Right atrium auricular region (tissue), 2 donors: ENCODE measurements around the gene RUFY3. TPM values are rescaled to one million over a fixed set of nuclear protein-coding genes. Genes with fewer than 3 reads are reported as not detected.

Source experiments
- DNase-seq: peaks from one replicate; pipeline ENCODE4 v3.0.0-alpha.2; 2019; ENCODE audit warnings: low spot score
- H3K27ac ChIP-seq, 2 donors: fragments of 200-600 bp; sonication (generic); 1 replicate in 1 of 2; 2 replicates in 1 of 2; pipeline ENCODE4 v1.5.1; 2016 to 2019
- H3K27me3 ChIP-seq, 2 donors: fragments of 200-600 bp; sonication (generic); one replicate each; pipeline versions ENCODE4 v1.5.1 to v1.6.0; 2017 to 2019
- H3K36me3 ChIP-seq: fragments of 200-600 bp; sonication (generic); one replicate; pipeline ENCODE4 v1.5.1; 2016
- H3K4me1 ChIP-seq, 2 donors: fragments of 200-600 bp; sonication (generic); one replicate each; pipeline versions ENCODE4 v1.5.1 to v1.6.0; 2017 to 2019
- H3K4me3 ChIP-seq, 2 donors: fragments of 200-600 bp; sonication (generic); 1 replicate in 1 of 2; 2 replicates in 1 of 2; pipeline ENCODE4 v1.5.1; 2017 to 2019; ENCODE audit warnings: mild to moderate bottlenecking in 1 of 2, moderate library complexity in 1 of 2
- H3K9me3 ChIP-seq, 2 donors: fragments of 200-600 bp; sonication (generic); one replicate each; pipeline ENCODE4 v1.5.1; 2019
- total RNA-seq, 2 donors: library from RNA; depleted of rRNA; stranded (reverse); fragments of >200 nt; gene quantifications; one replicate each; pipeline ENCODE4 v1.1.0, GENCODE V29; 2016
- TF ChIP-seq, protein P1 (sequence below), 2 donors: fragments of 200-600 bp; sonication (generic); IDR thresholded peaks; one replicate each; pipeline ENCODE4 v1.5.1; 2019; ENCODE audit warnings: antibody characterized with exemption in 2 of 2

RUFY3 gene
- total RNA-seq, 2 donors from 2014 or later: 14.7 to 16.7 TPM

DNA sequence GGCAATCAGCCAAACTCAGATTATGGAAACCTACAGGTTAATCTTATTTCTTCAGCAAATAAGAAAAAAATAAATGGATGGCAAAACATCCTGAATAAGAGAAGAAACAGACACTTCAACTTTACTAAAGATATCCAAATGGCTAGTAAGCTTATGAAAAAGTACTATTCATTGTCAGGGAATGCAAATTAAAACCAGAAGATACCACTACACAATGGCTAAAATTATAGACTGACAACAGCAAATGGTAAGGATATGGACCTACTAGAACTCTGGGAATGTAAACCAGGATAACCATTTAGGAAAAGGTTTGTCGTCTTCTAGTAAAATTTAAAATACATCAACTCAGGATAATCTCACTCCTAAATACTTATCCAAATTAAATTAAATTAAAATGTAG lies 93.6 kb downstream of the RUFY3 start:
- Histone ChIP-seq H3K27ac (no peak overlapping the region), H3K4me1 (no peaks in the 10 kb centered on the region), H3K27me3 (no peaks in the 10 kb centered on the region), H3K9me3 (no peaks in the 10 kb centered on the region), H3K4me3 (no peak overlapping the region), H3K36me3 (peaks cover 18% of the 10 kb centered on the region)
- TF ChIP-seq, protein P1, sequence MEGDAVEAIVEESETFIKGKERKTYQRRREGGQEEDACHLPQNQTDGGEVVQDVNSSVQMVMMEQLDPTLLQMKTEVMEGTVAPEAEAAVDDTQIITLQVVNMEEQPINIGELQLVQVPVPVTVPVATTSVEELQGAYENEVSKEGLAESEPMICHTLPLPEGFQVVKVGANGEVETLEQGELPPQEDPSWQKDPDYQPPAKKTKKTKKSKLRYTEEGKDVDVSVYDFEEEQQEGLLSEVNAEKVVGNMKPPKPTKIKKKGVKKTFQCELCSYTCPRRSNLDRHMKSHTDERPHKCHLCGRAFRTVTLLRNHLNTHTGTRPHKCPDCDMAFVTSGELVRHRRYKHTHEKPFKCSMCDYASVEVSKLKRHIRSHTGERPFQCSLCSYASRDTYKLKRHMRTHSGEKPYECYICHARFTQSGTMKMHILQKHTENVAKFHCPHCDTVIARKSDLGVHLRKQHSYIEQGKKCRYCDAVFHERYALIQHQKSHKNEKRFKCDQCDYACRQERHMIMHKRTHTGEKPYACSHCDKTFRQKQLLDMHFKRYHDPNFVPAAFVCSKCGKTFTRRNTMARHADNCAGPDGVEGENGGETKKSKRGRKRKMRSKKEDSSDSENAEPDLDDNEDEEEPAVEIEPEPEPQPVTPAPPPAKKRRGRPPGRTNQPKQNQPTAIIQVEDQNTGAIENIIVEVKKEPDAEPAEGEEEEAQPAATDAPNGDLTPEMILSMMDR (IDR thresholded peaks at IDR 0.05): no peak
- no peak for DNase-seq

DNA sequence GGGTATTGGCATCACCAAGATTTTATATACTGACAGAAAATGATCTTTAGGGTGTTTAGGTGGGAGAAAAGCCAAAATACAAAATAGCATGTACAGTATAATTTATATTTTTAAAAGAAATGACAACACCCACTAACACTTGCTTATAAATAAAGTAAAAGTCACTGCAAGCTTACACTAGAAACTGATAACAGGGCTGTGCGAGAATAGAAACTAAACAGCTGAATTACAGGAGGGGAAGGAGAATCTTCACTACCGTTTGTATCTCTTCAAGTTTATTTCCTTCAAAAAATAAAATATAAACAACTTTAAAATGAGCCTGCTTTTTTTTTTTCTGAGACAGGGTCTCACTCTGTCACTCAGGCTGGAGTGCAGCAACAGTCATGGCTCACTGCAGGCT lies 95.1 kb downstream of the RUFY3 start:
- Histone ChIP-seq H3K27me3 (no peaks in the 10 kb centered on the region), H3K4me1 (no peaks in the 10 kb centered on the region), H3K27ac (no peak overlapping the region), H3K4me3 (no peak overlapping the region), H3K9me3 (no peaks in the 10 kb centered on the region), H3K36me3 (peaks cover 29% of the 10 kb centered on the region)
- DNase-seq: no peak
- TF ChIP-seq, protein P1 (IDR thresholded peaks at IDR 0.05): no peak

DNA sequence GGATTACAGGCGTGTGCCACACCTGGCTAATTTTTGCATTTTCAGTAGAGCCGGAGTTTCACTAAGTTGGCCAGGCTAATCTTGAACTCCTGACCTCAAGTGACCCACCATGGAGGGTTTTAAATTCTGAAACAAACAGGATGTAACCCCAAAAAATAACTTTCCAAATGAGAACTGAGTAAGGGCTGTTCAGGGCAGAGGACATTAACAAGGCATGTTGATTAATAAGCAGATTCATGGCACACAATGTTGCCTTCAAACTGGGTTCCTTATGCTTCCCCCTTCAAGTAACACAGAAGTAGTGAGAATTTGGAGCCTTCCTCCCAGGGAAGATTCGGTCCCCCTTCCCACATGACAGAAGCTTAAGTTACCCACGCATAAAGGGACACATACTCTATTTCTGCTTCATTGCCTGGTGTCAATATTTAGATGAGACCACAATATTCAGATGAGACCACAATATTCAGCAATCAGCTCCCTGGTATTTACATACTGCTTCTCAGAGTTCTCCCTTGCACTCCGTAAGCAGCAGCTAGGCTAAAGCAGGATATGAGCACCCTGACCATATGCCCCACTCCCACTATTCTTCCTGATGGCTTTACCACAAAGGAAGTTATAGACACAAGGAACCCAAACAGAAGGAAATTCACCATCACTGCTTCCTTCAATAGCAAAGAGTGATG lies 96.5 kb downstream of the RUFY3 start:
- Histone ChIP-seq H3K9me3 (no peaks in the 10 kb centered on the region), H3K36me3 (peaks cover 42% of the 10 kb centered on the region), H3K4me1 (no peaks in the 10 kb centered on the region), H3K27ac (no peak overlapping the region), H3K4me3 (no peak overlapping the region), H3K27me3 (no peaks in the 10 kb centered on the region)
- DNase-seq: no peak
- TF ChIP-seq, protein P1 (IDR thresholded peaks at IDR 0.05): no peak

DNA sequence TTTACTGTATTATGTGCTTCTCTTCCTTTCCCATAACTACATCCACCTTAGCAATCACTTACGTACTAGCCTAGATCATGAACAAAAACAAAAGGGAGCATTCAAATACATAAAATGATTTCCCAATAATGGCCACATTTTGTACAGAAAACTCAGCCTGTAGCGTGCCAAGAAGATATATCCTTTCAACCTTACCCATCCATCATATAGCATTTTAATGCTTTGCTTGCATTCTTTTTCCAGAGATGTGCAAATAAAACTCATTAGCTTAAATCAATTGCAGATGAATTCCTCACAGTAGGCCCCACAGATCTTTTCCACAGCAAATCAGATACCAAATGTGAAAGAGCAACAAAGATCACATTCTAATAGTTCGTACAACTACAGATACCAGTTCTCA lies 97.2 kb downstream of the RUFY3 start:
- H3K4me1 ChIP-seq: no peaks in the 10 kb centered on the region
- no peak overlapping the region for H3K4me3 ChIP-seq
- no peaks in the 10 kb centered on the region for H3K27me3 ChIP-seq
- H3K27ac ChIP-seq: no peak overlapping the region
- no peak for DNase-seq
- TF ChIP-seq, protein P1 (IDR thresholded peaks at IDR 0.05): no peak
- H3K36me3 ChIP-seq: peaks cover 48% of the 10 kb centered on the region
- no peaks in the 10 kb centered on the region for H3K9me3 ChIP-seq

- DNase-seq: no peak
- no peaks in the 10 kb centered on the region for H3K4me1 ChIP-seq
- no peak overlapping the region for H3K4me3 ChIP-seq
- H3K27me3 ChIP-seq: no peaks in the 10 kb centered on the region
- TF ChIP-seq, protein P1 (IDR thresholded peaks at IDR 0.05): no peak
- no peak overlapping the region for H3K27ac ChIP-seq
- H3K9me3 ChIP-seq: no peaks in the 10 kb centered on the region
- peaks cover 95% of the 10 kb centered on the region for H3K36me3 ChIP-seq
These were observed 107.3 kb downstream of the RUFY3 start for GRCh38 chr4:70829015-70829414.

DNA sequence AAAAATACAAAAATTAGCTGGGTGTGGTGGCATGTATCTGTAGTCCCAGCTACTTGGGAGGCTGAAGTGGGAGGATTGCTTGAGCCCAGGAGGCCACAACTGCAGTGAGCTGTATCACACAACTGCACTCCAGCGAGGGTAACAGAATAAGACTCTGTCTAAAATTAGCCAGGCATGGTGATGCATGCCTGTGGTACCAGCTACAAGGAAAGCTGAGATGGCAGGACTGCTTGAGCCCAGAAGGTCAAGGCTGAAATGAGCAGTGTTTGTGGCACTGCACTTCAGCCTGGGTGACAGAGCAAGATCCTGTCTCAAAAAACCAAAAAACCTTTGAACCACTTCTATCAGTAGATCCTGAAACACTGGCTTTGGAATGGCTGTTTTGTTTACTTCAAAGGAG lies 107.7 kb downstream of the RUFY3 start:
- H3K27ac ChIP-seq: no peak overlapping the region
- DNase-seq: no peak

More for the DNA sequence above, 107.7 kb downstream of the RUFY3 start:
- Histone ChIP-seq H3K27me3 (no peaks in the 10 kb centered on the region), H3K4me1 (no peaks in the 10 kb centered on the region), H3K36me3 (peaks cover 95% of the 10 kb centered on the region), H3K4me3 (no peak overlapping the region), H3K9me3 (no peaks in the 10 kb centered on the region)
- TF ChIP-seq, protein P1 (IDR thresholded peaks at IDR 0.05): no peak
